Caco-2 (cell line): ENCODE measurements around the gene FLT3. TPM values are rescaled to one million over a fixed set of nuclear protein-coding genes. Genes with fewer than 3 reads are reported as not detected.

ENCODE experiments used
- BruUV-seq: library from RNA; stranded (reverse); fragments of 400-500 nt; replicated peaks from 2 replicates; lab custom pipeline; 2021; lab: Mats Ljungman, UMichigan
- CTCF ChIA-PET: fragments of 300-600 bp; sonication (Branson Sonifier 250); formaldehyde crosslinking; loops from one replicate; lab custom pipeline; 2022; ENCODE audit warnings: antibody characterized with exemption; lab: Charles Lee
- POLR2A ChIA-PET: fragments of 300-600 bp; sonication (Branson Sonifier 250); formaldehyde crosslinking; loops from one replicate; lab custom pipeline; 2022; ENCODE audit warnings: antibody characterized with exemption; lab: Charles Lee
- DNase-seq, 2 experiments: peaks; one replicate each; pipeline versions ENCODE4 v3.0.0 to v3.0.0-alpha.2; 2020 to 2022
- H3K27me3 ChIP-seq: replicated peaks from 2 replicates; pipeline ENCODE4 v1.6.0; 2011; ENCODE audit warnings: low read length; ENCODE audit not compliant: control insufficient read depth, insufficient read depth
- H3K36me3 ChIP-seq: 2 replicates; pipeline ENCODE4 v1.5.1; 2011; ENCODE audit warnings: low read length; ENCODE audit not compliant: control insufficient read depth, insufficient read depth
- H3K4me1 ChIP-seq: fragments of 250-450 bp; sonication (Bioruptor Pico); 2 replicates; pipeline ENCODE4 v1.5.1; 2020; ENCODE audit warnings: mild to moderate bottlenecking
- H3K4me3 ChIP-seq: 2 replicates; pipeline ENCODE4 v1.5.1; 2011; ENCODE audit warnings: low read depth, mild to moderate bottlenecking, control low read depth, low read length
- H3K9me3 ChIP-seq: fragments of 250-450 bp; sonication (Bioruptor Pico); 2 replicates; pipeline ENCODE4 v1.5.1; 2020; ENCODE audit warnings: mild to moderate bottlenecking, moderate library complexity
- H3K27ac Mint-ChIP-seq: one replicate; pipeline ENCODE4 v1.8.0; 2022; ENCODE audit warnings: mixed read lengths; ENCODE audit not compliant: unreplicated experiment
- H3K27me3 Mint-ChIP-seq: one replicate; pipeline ENCODE4 v1.8.0; 2022; ENCODE audit warnings: mixed read lengths; ENCODE audit not compliant: insufficient read depth, unreplicated experiment
- H3K36me3 Mint-ChIP-seq: one replicate; pipeline ENCODE4 v1.8.0; 2022; ENCODE audit warnings: mild to moderate bottlenecking, mixed read lengths; ENCODE audit not compliant: insufficient read depth, unreplicated experiment
- H3K4me1 Mint-ChIP-seq: one replicate; pipeline ENCODE4 v1.8.0; 2022; ENCODE audit warnings: low read depth, mixed read lengths; ENCODE audit not compliant: unreplicated experiment
- H3K4me3 Mint-ChIP-seq: one replicate; pipeline ENCODE4 v1.8.0; 2022; ENCODE audit warnings: mild to moderate bottlenecking, moderate library complexity, mixed read lengths; ENCODE audit not compliant: unreplicated experiment
- H3K9me3 Mint-ChIP-seq: one replicate; pipeline ENCODE4 v1.8.0; 2022; ENCODE audit warnings: mixed read lengths; ENCODE audit not compliant: unreplicated experiment
- intact Hi-C: fragments of 100-400 bp; cut with micrococcal nuclease; formaldehyde crosslinking; loops from one replicate; pipeline ENCODE4 v1.10.0; 2022; ENCODE audit not compliant: unreplicated experiment
- total RNA-seq: library from RNA; stranded (reverse); gene quantifications from 2 replicates; pipeline ENCODE4 v1.2.3, GENCODE V29; 2022
- TF ChIP-seq, protein P1 (sequence below), 2 experiments: fragments of 200-600 bp in 1 of 2; IDR thresholded peaks; 1 replicate in 1 of 2; 2 replicates in 1 of 2; pipeline versions ENCODE4 v1.5.1 to v1.8.0; 2011 to 2022; ENCODE audit warnings: antibody characterized with exemption in 1 of 2, control low read depth in 1 of 2, inconsistent platforms in 1 of 2, low read depth in 1 of 2, low read length in 1 of 2, mild to moderate bottlenecking in 1 of 2, moderate library complexity in 1 of 2; ENCODE audit not compliant: insufficient read depth in 1 of 2, severe bottlenecking in 1 of 2, unreplicated experiment in 1 of 2

Gene FLT3
- total RNA-seq, 1 experiment from 2014 or later = 0.09 TPM

DNA sequence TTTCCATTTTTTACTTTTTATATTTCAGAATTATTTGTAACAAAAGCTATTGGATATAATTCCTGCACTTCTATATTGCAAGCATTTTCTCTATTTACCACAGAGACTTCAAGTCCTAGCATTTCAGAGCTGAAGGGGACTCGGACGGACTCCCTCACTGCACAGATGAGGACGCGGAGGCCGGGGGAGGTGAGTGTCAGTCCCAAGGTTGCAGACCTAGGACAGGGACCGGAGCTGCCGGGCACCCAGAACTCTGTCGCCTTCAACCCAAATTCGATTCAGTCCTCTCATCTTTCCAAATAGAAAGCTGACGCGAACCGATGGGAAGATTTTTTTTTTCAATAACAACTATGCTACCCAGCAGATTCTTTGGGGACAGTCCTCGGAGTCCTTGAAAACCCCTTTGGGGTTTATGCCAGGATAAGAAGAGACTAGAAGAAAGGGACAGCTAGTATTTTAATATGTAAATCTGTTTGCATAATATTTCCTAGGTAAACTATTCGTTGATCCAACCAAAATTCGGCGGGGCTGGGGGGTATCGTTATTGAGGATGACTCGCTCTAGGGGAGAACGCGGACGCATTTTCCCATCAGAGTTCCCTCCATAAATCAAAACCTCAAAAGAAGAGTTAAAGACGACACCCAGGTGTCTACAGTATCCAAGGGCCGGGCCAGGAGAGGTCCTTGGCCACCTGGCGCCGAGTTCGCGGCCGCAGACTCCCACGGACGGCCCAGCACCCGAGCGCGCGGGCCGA is 803 bp downstream of the FLT3 start:
- no TSS peak for BruUV-seq
- TF ChIP-seq, protein P1, sequence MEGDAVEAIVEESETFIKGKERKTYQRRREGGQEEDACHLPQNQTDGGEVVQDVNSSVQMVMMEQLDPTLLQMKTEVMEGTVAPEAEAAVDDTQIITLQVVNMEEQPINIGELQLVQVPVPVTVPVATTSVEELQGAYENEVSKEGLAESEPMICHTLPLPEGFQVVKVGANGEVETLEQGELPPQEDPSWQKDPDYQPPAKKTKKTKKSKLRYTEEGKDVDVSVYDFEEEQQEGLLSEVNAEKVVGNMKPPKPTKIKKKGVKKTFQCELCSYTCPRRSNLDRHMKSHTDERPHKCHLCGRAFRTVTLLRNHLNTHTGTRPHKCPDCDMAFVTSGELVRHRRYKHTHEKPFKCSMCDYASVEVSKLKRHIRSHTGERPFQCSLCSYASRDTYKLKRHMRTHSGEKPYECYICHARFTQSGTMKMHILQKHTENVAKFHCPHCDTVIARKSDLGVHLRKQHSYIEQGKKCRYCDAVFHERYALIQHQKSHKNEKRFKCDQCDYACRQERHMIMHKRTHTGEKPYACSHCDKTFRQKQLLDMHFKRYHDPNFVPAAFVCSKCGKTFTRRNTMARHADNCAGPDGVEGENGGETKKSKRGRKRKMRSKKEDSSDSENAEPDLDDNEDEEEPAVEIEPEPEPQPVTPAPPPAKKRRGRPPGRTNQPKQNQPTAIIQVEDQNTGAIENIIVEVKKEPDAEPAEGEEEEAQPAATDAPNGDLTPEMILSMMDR (IDR thresholded peaks at IDR 0.05; ENCODE audit: insufficient read depth in 1 of 2, low read depth in 1 of 2, low read length in 1 of 2, severe bottlenecking in 1 of 2, unreplicated experiment in 1 of 2) = no peak
- CTCF ChIA-PET = no interaction called here
- H3K4me3 ChIP-seq = peak overlapping the region; percentile 35
- no peaks in the 10 kb centered on the region for H3K4me1 Mint-ChIP-seq
- intact Hi-C loops = no loop called here
- H3K4me3 Mint-ChIP-seq = peak overlapping the region; percentile 74
- peaks cover 28% of the 10 kb centered on the region for H3K27me3 Mint-ChIP-seq
- H3K9me3 ChIP-seq = no peaks in the 10 kb centered on the region
- H3K4me1 ChIP-seq = no peaks in the 10 kb centered on the region
- no peaks in the 10 kb centered on the region for H3K9me3 Mint-ChIP-seq
- no peaks in the 10 kb centered on the region for H3K27me3 ChIP-seq
- DNase-seq = no peak
- no peaks in the 10 kb centered on the region for H3K36me3 Mint-ChIP-seq
- POLR2A ChIA-PET = no interaction called here
- no peaks in the 10 kb centered on the region for H3K36me3 ChIP-seq
- no peak overlapping the region for H3K27ac Mint-ChIP-seq

DNA sequence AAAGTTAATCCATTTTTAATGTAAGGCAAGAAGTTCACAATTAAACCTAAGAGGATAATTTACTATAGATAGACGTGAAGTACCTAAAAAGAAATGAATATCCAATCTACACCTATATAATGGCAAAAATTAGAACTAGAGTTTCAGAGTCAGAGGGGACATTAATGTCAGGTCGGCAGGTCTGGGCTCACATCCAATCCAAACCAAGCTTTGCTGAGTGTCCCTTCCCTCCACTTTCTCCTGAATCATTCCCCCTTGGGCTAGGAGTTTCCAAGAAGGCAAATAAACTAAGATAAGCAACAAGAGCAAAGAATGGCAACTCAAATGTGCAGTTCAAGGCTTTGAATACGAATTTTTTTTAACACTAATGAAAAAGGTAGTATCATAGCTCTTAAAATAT is 2.9 kb downstream of the FLT3 start:
- Mint-ChIP-seq H3K9me3 (no peaks in the 10 kb centered on the region), H3K27ac (no peak overlapping the region), H3K36me3 (no peaks in the 10 kb centered on the region), H3K4me1 (no peaks in the 10 kb centered on the region), H3K4me3 (no peak overlapping the region), H3K27me3 (peaks cover 33% of the 10 kb centered on the region)
- Histone ChIP-seq H3K9me3 (no peaks in the 10 kb centered on the region), H3K4me1 (no peaks in the 10 kb centered on the region), H3K36me3 (no peaks in the 10 kb centered on the region), H3K27me3 (no peaks in the 10 kb centered on the region), H3K4me3 (no peak overlapping the region)
- CTCF ChIA-PET = no interaction called here
- no peak for DNase-seq
- POLR2A ChIA-PET = no interaction called here
- intact Hi-C loops = no loop called here
- BruUV-seq = no TSS peak
- TF ChIP-seq, protein P1 (IDR thresholded peaks at IDR 0.05; ENCODE audit: insufficient read depth in 1 of 2, low read depth in 1 of 2, low read length in 1 of 2, severe bottlenecking in 1 of 2, unreplicated experiment in 1 of 2) = no peak

- BruUV-seq = no TSS peak
- Histone ChIP-seq H3K36me3 (no peaks in the 10 kb centered on the region), H3K4me1 (no peaks in the 10 kb centered on the region), H3K9me3 (no peaks in the 10 kb centered on the region), H3K4me3 (no peak overlapping the region), H3K27me3 (no peaks in the 10 kb centered on the region)
- no peak overlapping the region for H3K27ac Mint-ChIP-seq
- H3K36me3 Mint-ChIP-seq = no peaks in the 10 kb centered on the region
- peaks cover 27% of the 10 kb centered on the region for H3K27me3 Mint-ChIP-seq
- TF ChIP-seq, protein P1 (IDR thresholded peaks at IDR 0.05; ENCODE audit: insufficient read depth in 1 of 2, low read depth in 1 of 2, low read length in 1 of 2, severe bottlenecking in 1 of 2, unreplicated experiment in 1 of 2) = no peak
- H3K4me3 Mint-ChIP-seq = no peak overlapping the region
- intact Hi-C loops = no loop called here
- ChIA-PET CTCF (no interaction called here), POLR2A (no interaction called here)
- DNase-seq = no peak
- no peaks in the 10 kb centered on the region for H3K9me3 Mint-ChIP-seq
- H3K4me1 Mint-ChIP-seq = no peaks in the 10 kb centered on the region
These were observed 6.1 kb downstream of the FLT3 start for GRCh38 chr13:28094306-28094705.
